D341Med (cell line): Measurements from ENCODE around the gene FAM111A.

Source experiments
- DNase-seq: peaks from one replicate; pipeline ENCODE4 v3.0.0; 2012; ENCODE audit warnings: low spot score

The FAM111A gene

DNA sequence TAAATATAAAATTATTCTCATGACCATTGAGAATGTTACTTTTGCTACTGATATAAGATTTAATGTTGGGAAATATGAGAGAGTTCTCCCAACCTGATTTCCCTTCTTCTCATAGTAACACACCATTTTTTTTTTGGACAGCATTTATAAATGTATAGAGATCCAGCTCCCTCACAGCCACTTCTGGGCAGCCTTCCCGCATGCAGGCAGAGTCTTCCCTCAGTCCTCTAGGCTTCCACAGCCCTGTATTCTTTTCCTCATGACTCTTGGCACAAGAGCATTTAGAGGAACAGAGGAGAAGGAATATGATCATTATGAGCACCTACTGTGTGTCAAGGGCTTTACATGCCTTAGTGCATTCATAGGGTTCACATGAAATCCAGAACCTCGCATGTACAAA lies 38.3 kb downstream of the FAM111A start:
- DNase-seq: no peak

DNA sequence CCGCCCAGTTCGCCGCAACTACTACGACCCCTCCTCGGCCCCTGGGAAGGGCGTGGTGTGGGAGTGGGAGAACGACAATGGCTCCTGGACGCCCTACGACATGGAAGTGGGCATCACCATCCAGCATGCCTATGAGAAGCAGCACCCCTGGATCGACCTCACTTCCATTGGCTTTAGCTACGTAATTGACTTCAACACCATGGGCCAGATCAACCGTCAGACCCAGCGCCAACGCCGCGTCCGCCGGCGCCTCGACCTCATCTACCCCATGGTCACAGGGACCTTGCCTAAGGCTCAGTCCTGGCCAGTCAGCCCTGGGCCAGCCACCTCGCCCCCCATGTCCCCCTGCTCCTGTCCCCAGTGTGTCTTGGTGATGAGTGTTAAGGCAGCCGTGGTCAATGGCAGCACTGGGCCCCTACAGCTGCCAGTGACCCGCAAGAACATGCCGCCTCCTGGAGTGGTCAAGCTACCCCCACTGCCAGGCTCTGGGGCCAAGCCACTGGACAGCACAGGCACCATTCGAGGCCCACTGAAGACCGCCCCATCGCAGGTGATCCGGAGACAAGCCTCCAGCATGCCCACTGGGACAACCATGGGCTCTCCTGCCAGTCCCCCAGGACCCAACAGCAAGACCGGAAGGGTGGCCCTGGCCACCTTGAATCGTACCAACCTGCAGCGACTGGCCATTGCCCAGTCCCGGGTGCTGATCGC lies 39.2 kb downstream of the FAM111A start:
- no peak for DNase-seq

DNA sequence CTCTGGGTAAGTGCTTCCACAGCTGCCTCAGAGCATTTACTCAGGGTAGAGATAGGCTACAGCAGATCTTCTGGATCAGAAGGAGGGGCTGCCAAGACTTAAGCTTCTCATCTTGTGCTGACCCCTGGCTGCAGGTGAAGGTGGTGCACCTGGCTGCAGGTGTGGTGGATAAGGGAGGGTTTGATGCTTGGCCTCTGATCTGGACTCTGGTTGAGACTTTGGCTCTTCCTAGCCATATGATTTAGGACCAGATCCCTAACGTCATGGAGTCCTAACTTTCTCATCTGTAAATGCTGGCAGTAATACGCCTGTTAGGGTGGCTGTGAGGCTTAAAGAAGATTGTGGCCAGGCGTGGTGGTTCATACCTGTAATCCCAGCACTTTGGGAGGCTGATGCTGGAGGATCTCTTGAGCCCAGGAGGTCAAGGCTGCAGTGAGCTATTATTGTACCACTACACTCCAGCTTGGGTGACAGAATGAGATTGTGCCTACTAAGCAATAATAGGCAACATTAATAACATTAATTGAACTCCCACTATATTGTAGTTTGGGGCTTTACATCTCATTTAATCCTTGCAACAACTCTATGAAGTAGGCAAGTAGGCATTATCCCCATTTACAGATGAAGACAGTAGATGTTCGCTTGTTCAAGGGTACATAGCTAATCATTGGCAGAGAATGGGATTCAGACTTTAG lies 39.9 kb downstream of the FAM111A start:
- no peak for DNase-seq

DNA sequence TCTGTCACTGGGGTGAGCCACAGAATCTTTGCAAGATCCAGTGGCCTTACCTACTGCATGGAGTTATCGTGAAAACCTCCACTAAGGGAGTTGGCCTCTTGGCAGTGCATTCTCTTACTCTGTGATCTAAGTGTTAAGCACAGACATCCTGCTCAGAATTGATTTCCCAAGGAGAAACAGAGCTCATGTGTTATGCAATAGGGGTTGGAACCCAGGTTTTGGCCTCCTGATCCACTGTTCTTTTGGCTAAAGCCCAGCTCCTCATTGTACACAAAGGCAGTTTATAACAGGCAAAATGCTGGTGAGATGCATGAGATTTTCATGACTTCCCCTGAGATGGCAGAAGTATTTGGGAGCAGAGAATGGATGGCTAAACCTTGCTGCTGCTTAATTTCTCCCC lies 41.1 kb downstream of the FAM111A start:
- DNase-seq: no peak

DNA sequence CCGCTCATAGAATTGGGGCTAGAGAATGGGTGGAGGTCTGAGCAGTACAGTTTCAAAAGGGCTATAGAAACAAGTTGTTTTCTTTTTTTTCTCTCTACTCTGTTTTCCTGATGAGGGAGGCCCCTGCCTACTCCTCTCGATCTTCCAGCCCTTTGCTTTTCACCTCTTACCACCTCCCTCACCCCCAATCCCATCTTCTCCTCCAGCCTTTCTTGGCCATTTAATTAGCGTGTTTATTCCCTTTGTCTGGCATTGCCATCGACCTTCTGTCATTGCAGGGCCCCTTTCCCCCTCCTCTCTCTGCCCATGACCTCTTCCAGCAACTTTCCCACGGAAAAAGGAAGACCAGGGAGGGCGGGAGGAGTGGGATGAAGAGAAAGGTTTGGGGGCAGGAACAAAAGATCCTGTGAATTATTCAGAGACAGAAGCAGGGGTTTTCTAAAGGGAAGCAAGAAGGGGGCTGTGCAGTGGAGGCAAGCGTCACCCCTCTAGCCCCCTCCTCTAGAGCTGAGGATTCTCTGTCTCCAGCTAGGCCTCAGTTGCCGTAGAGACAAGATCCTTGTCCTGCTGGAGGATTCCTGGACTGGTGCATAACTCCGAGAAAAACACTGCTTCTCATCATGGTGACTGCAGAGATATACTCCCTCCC lies 42.2 kb downstream of the FAM111A start:
- DNase-seq: no peak

DNA sequence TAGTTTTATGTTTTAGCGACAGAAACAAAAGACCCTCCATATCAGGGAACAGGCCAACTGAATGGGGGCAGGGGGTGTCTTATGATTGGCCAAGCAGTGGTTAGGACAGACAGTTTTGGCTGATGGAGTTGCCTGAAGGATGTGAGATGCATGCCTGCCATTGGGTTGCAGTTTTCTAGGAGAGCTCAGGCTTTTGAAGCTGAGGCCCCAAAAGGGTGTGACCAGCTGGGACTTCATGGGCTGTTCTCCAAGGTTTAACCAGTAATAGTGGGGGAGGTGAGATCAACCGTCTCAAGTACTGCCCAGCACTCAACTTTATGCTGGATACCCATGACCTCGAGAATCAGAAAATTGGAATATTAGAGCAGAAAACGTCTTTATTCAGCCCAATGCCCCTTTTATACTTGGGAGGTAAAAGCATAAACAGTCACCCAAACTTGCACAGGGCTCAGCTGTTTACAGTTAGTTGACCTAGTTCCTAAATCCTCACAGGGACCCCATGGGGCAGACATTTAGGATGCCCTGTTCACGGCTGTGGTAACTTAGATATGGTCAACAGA lies 42.8 kb downstream of the FAM111A start:
- DNase-seq: no peak

DNA sequence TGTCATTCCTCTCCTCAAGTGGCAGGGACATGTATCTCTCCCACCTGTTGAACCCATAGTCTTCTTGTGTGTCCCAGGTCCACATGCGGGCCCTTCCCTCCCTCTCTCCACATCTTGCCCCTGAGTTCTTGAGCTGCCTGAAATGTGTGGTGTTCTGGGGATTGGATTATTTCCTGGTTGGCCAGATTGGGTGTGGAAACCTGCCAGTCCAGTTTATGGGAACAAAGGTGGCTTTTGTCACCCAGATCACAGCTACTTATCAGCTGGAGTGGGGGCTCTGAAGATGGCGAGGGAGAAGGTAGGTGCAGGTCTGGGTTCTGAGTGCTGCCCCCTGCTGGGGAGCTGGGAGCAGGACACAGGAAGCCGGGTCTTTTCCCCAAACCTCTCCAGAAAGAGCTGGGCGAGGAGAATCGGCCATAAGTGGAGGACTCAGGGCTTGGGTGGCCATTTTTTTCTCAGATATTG lies 43.5 kb downstream of the FAM111A start:
- DNase-seq: peak; percentile 65

DNA sequence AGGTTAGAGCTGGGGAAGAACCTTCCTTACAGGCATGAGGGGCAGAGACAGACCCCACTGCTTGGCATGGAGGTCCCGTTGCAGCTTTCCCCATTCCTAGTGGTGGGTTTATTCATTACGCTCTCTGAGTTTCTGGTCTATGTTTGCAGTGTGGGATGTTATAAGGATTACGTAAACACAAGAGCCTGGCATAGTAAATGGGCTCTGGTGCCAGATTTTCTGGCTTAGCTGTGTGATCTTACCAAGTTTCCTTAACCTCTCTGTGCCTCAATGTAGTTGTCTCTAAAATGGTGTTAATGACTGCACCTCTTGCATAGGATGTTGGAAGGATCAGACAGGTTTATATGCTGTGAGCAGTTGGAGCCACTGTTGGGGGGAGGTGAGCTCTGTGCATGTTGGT lies 44.4 kb downstream of the FAM111A start:
- DNase-seq: no peak

DNA sequence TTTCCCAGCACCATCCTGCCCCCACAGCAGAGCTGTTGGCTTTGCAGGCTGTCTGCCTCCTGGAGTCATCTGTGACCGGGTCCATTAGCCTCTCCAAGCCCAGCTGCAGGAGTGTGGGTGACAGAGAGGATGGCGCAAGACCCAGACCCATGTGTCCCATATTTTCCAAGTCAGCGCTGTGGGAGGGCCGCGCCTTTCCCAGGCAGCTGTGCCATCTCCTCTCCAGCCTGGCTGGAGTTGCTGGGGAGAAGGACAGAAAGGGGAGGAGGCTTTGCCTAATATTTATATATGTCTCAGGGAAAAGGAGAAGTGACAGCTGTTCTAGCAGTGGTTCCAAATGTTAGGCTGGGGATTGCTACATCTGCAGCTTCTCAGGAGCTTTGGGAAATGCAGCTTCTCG lies 44.9 kb downstream of the FAM111A start:
- DNase-seq: no peak

DNA sequence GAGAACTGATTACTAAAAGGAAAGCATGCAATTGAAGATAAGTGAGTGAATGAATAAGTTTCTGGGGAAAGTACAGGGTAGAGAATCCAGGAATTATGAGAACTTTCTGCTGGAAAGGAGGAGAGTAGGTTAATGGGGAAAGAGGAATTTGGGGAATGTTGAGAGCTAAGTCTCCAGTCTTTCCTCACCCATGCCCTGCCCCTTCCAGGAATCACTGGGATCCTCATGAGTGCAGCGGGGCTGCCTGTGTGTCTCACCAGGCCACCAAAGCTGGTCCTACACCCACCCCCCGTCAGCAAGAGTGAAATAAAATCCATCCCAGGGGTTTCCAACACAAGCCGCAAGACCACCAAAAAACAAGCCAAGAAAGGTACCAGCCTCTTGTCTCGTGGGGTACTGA lies 46.3 kb downstream of the FAM111A start:
- DNase-seq: no peak

DNA sequence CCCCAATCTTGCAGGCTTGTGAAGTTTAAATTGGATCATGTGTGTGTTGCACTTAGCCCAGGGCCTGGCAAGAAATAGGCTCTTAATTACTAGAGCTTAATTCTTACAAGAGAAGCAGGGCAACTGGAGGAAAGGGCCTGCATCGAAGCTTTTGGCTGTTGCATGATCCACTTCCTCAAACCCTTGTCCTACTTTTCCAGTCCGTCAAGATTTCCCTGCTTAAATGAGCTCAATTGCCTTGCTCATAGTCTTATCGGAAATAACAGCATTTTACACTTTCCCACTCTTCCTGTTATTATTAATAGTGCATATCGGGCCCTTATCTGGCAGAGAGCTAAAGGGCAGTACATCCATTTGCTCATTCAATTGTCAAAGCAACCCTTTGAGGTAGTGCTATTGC lies 47.3 kb downstream of the FAM111A start:
- no peak for DNase-seq

DNA sequence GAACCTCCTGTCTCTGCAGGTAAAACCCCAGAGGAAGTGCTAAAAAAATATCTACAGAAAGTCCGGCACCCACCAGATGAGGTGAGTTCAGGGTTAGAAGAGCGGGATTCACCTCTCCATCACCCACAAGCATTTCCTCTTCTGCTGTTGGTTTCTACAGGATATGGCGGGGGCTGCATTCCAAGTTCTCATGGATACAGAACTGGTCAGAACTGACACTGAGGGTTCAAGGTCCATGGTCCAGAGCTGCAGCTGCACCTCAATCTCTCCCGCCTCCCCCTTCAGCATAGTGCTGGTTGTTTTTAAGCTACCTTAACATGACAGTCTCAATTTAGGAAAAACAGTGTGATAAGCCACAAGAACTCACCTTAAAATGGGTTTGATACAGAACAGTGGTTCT lies 48.4 kb downstream of the FAM111A start:
- no peak for DNase-seq

DNA sequence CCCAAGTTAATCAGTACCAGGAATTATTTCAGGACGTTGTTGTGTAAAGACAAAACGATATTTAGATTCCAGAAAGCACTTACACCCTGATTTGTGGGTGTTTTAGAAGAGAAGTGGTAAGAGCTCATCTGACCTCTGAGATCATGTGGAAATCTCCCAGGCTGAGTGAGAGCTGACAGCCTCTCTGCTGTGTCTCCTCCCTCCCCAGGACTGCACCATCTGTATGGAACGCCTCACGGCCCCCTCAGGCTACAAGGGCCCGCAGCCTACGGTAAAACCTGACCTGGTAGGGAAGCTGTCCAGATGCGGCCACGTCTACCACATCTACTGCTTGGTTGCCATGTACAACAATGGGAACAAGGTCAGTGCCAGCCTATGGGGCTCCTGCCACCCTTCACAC lies 49.2 kb downstream of the FAM111A start:
- no peak for DNase-seq

DNA sequence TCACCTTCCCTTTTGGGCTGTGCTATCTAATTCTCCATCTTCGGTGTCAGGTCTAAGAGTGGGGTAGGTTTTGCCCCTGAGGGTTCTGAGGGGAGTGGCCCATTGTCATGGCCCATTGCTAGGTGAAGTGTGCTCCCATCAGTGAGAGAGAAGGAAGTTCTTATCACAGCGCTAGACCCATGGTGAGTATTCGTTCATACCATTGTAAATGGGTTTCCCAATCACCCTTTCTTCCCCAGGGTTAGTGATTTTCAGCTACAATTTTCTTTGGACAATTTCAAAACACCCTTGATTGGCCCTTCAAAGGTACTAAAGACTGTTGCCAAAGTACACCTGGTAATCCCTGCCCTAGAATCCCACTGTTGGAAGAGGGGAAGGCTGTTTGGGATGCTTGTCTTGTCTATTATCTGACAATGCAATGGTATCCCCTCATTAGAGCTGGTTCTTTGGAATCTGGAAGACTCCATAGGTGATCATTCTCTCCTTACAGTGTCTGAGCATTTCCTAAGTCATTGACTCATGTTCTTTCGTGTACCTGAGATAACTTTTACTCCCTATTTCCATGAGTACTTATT lies 49.9 kb downstream of the FAM111A start:
- no peak for DNase-seq

DNA sequence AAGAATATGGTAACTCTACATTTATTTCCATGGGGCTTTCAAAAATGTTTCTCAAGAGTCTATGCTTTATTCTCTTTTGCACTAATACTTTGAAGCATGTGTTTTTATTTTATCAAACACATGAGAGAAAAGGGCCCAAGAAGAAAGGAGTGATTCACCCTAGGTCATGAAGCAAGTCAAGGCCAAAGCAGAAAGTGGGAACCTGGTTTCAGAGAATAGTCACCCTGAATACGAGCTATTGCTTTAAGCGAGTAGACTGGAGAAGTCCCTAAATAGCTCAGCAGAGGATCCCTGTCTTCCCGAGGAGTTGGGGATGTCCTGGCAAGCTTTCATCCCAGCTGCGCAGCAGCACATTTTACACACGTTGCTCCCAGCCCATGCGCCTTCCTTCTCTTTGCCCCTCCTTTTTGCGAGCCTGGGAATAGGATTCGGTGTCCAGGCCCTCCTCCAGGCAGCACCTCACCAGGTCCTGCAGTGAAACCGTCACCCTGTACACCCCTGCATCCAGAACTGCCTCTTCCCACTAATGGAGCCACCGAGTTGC lies 51.0 kb downstream of the FAM111A start:
- DNase-seq: no peak

DNA sequence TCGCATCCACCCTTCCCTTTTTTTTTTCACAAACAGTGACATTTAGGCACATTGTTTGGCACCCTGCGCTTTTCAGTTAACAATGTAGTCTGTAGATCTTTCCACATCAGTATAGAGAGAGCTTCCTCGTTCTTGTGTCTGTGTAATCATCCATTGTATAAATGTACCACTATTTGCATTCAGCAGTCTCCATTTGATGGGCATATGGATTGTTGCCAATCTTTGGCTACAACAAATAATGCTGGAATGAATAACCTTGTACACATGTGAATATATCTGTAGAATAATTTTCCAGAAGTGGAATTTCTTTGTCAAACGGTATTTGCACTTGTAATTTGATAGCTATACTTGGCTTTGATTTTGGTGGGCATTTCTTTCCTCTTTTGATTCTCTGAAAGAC lies 52.9 kb downstream of the FAM111A start:
- DNase-seq: no peak

DNA sequence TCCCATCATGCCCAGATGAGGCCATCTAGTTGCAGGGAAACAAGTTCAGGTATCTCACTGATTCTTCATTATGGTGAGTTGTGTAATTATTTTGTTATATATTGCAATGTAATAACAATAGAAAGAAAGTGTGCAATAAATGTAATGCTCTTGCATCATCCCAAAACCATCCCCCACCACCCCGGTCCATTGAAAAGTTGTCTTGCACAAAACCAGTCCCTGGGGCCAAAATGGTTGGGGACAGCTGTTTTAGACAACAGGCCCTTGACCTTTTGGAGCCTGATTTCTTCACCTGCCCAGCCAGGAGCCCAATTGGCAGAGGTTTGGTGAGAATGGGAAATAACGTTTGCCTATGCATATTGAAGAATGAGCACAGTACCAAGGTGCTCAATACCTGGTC lies 54.1 kb downstream of the FAM111A start:
- DNase-seq: no peak

DNA sequence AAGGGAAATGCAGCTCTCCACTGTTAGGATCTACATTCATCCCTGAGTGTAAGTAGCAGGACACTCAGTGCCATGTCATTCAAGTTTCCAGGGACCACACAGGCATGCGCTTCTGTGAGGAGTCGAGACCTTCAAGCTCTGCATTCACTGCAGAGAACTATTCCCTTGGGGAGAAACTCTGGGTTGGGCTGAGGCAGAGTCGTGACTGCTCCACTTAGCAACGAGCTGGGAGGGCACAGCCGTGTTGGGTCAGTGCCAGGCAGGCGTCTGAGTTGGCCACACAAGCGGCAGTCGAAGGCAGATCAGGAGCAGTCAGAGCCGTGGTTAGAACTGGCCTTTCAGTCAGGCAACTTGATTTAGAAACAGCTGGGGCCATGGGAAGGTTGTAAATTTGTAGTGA lies 55.3 kb downstream of the FAM111A start:
- DNase-seq: no peak

DNA sequence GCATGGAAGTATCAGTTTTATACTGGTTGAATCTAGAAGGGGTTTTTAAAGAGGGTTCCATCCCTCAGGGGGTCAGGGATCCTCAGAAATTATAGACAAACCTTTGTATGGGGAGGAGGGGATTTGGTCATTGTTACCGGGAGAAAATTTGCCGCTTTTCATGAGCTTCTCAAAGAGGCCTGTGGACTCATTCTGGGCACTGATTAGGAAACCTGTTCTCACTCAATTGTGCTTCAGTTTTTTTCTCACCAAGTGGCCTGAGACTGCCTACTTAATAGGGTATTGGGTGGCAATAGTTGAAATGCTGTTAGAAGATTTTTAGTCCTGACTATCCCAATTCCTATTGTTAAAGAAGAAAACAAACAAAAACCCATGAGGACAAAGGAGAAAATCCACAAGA lies 56.1 kb downstream of the FAM111A start:
- no peak for DNase-seq

DNA sequence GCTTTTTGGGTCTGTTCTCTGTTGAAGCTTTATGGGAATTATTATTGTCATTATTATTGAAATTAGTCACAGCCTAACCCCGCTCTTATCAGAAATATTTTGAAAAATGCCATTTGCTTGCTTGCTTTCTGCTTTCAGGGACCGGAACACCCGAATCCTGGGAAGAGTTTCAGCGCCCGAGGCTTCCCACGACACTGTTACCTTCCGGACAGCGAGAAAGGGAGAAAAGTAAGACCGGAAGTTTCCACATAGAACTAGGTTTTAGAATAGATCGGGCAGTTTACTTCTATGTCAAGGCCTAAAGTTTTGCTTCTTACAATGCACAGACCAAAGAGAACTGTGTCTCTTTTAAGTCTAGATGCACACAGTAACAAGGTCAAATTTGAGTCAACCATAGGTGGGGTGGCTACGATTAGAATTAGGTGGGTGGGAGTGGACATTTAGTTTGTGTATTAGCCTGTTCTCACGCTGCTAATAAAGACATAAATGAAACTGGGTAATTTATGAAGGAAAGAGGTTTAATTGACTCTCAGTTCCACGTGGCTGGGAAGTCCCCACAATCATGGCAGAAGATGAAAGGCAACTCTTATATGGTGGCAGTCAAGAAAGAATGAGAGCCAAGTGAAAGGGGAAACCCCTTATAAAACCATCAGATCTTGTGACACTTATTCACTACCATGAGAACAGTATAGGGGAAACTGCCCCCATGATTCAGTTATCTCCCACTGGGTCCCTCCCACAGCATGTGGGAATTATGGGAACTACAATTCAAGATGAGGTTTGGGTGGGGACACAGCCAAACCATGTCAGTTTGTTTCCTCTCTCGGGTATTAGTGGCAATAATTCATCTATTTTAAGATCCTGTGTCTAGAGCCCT lies 57.1 kb downstream of the FAM111A start:
- no peak for DNase-seq

DNA sequence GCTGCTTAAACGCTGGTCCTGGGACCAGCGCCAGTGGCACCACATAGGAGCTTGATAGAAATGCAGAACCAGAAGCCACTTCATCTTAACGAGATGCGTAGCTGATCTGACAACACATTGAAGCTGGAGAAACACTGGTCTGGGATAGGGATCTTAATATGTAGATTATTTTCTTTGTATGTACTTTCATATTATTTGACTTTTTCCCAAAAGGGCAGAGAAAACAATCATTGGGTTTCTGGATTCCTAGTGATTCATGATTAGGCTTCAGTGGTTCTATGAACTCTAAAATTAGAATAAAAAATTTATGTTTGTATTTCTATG lies 57.7 kb downstream of the FAM111A start:
- DNase-seq: no peak

DNA sequence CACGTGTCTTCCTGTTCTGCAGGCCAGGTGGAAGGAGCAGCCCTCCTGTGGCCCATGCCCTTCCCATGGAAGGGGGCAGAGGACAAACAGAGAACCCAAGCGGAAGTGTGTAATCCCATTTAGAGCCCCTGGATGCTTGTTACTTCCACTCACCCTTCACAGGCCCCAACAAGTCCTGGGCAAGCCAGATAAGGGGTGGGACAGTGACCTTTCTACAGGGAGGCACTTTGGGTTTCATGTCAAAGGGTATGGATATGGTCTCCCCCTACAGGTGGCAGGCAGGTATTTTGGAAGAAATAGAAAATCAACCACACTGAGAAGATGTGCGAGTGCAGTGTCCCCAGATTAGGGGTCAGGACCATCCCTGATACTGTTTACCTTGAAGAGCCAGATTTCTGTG lies 58.7 kb downstream of the FAM111A start:
- DNase-seq: no peak
